SIG-M5 treated with dmso at 0.1 percent for 504 hours (cell line): ENCODE data around the gene DIDO1.
A peak's percentile ranks its signal among the peaks of the same experiment; 100 is the strongest.

Experiments
- DNase-seq: peaks from one replicate; lab custom pipeline; 2025; ENCODE audit not compliant: unreplicated experiment; lab: John Stamatoyannopoulos, UW

The DIDO1 gene

GRCh38 chr20:62951896-62952372 is 25.6 kb upstream of the DIDO1 start:
- DNase-seq = no peak

- no peak for DNase-seq
Observed at GRCh38 chr20:62951143-62951895, 25.0 kb upstream of the DIDO1 start.

- DNase-seq = no peak
Observed at GRCh38 chr20:62950741-62951140, 24.4 kb upstream of the DIDO1 start.

GRCh38 chr20:62949962-62950361 is 23.7 kb upstream of the DIDO1 start:
- DNase-seq = no peak

- no peak for DNase-seq
Observed at GRCh38 chr20:62949153-62949821, 23.0 kb upstream of the DIDO1 start.

- DNase-seq = no peak
Observed at GRCh38 chr20:62947532-62948300, 21.4 kb upstream of the DIDO1 start.

GRCh38 chr20:62946918-62947317 is 20.6 kb upstream of the DIDO1 start:
- no peak for DNase-seq

GRCh38 chr20:62945771-62946339 is 19.6 kb upstream of the DIDO1 start:
- no peak for DNase-seq

- DNase-seq = no peak
Observed at GRCh38 chr20:62944746-62945145, 18.4 kb upstream of the DIDO1 start.

GRCh38 chr20:62944184-62944583 is 17.9 kb upstream of the DIDO1 start:
- no peak for DNase-seq

- DNase-seq = no peak
Observed at GRCh38 chr20:62943396-62943795, 17.1 kb upstream of the DIDO1 start.

GRCh38 chr20:62942456-62942855 is 16.2 kb upstream of the DIDO1 start:
- DNase-seq = no peak

- no peak for DNase-seq
Observed at GRCh38 chr20:62941792-62942191, 15.5 kb upstream of the DIDO1 start.

GRCh38 chr20:62940875-62941274 is 14.6 kb upstream of the DIDO1 start:
- DNase-seq = no peak

GRCh38 chr20:62938105-62938888 is 12.0 kb upstream of the DIDO1 start, which contains the start of gene GID8:
Gene GID8 (plus strand): TSS chr20:62938147. CDS start chr20:62941503, 3,356 bp downstream.
- peak; percentile 63 for DNase-seq

GRCh38 chr20:62937268-62938104 is 11.2 kb upstream of the DIDO1 start:
- DNase-seq = peak; percentile 97

- no peak for DNase-seq
Observed at GRCh38 chr20:62935968-62936585, 9.8 kb upstream of the DIDO1 start.

GRCh38 chr20:62935204-62935967 is 9.1 kb upstream of the DIDO1 start:
- no peak for DNase-seq
